RKO (cell line): Measurements from ENCODE around the gene LPIN1.
A peak's percentile ranks its signal among the peaks of the same experiment; 100 is the strongest.
"Not testable (repeated sequence)": the region's sequence is repeated elsewhere in the genome, so short reads cannot be mapped to it uniquely, and the experiment has no call there.

Experiments used
- DNase-seq: peaks from one replicate; pipeline ENCODE4 v3.0.0-alpha.2; 2016; ENCODE audit warnings: low spot score

The LPIN1 gene

GRCh38 chr2:11835403-11835802 is 89.0 kb downstream of the LPIN1 start:
- peak; percentile 20 for DNase-seq

- no peak for DNase-seq
These were observed 90.3 kb downstream of the LPIN1 start for GRCh38 chr2:11836647-11837219.

- DNase-seq, result no peak
These were observed 91.7 kb downstream of the LPIN1 start for GRCh38 chr2:11837875-11838734.

- DNase-seq, result no peak
These were observed 93.5 kb downstream of the LPIN1 start for GRCh38 chr2:11839916-11840315.

DNA sequence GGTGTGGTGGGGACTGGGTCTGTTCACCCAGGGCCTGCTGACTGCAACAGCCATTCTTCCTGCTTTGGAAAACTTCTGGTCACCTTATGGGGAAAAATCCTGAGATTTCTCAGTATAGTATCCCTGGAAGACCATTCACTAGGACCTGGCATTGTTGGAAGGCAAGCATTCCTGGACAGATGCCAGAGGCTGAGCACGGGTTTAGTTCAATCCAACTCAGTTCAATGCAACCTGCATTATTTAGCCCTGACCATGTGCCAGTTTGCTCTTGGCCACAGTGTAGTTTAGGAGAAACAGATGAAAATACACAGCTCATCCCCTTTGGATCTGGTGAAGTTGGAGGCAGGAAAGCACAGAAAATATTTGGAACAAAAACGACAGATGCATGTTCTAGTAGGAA is 95.9 kb downstream of the LPIN1 start:
- DNase-seq, result no peak

DNA sequence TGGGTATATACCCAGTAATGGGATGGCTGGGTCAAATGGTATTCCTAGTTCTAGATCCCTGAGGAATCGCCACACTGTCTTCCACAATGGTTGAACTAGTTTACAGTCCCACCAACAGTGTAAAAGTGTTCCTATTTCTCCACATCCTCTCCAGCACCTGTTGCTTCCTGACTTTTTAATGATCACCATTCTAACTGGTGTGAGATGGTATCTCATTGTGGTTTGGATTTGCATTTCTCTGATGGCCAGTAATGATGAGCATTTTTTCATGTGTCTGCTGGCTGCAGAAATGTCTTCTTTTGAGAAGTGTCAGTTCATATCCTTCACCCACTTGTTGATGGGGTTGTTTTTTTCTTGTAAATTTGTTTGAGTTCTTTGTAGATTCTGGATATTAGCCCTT is 98.4 kb downstream of the LPIN1 start:
- not testable (repeated sequence) for DNase-seq

GRCh38 chr2:11847935-11848334 is 101.5 kb downstream of the LPIN1 start:
- DNase-seq, result not testable (repeated sequence)

GRCh38 chr2:11850082-11850481 is 103.7 kb downstream of the LPIN1 start:
- no peak for DNase-seq

DNA sequence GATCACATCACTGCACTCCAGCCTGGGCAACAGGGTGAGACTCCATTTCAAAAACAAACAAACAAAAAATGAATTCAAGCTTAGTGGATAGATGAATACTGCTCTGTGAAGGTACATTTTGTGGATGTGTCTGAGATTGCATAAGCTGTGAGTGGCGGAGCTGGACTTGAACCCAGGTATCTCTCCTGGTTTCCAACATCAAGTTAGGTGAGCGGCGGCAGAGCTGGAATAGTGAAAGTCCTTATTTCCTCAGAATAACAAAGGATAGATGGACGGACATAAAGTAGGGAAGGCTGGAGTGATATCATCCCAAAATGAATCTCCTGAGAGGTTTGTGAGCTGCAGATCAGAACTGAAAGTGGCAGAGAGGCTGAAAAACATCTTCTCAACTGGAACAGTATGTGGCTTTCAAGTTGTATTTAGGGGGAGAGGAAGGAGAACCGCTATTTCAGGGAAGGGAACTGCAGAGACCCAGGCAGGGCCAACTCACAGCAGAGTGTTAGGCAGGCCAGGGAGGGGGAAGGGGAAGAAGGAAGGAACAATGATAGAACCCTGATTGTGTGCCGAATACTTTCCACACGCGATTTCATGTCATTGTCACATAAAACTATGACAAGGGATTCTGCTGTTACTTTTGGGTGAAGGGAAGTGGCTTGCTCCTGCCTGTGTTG is 106.2 kb downstream of the LPIN1 start:
- no peak for DNase-seq

GRCh38 chr2:11853197-11853588 is 106.8 kb downstream of the LPIN1 start:
- DNase-seq, result no peak

- DNase-seq, result no peak
These were observed 108.8 kb downstream of the LPIN1 start for GRCh38 chr2:11855064-11855760.

- no peak for DNase-seq
These were observed 109.7 kb downstream of the LPIN1 start for GRCh38 chr2:11856095-11856494.

GRCh38 chr2:11858883-11859282 is 112.5 kb downstream of the LPIN1 start:
- no peak for DNase-seq

DNA sequence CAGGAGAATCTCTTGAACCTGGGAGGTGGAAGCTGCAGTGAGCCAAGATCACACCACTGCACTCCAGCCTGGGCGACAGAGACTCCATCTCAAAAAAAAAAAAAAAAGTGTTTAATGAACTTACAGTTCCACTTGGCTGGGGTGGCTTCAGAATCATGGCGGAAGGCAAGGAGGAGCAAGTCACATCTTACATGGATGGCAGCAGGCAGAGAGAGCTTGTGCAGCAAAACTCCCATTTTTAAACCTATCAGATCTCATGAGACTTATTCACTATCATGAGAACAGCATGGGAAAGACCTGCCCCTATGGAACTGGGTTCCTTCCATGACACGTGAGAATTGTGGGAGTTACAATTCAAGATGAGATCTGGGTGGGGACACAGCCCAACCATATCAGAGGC is 113.5 kb downstream of the LPIN1 start:
- not testable (repeated sequence) for DNase-seq

DNA sequence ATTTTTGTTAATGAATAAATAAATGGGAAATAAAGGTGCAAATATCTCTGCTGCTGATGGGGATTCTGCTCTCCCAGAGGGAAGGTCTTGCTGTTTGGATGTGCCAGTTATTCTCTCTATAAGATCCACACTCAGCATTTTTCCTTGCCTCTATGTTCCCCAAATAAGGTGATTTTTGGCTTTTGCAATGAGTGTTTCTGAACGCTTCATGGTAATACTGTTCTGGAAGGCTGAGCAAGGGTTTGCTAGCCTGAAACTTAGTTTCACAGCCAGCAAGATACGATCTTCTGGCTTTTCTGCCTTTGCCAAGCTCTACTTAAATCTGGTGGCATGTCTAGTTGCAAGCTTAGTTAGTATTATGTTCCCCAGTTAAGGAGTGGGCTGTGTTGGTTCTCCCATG is 114.6 kb downstream of the LPIN1 start:
- DNase-seq, result no peak

DNA sequence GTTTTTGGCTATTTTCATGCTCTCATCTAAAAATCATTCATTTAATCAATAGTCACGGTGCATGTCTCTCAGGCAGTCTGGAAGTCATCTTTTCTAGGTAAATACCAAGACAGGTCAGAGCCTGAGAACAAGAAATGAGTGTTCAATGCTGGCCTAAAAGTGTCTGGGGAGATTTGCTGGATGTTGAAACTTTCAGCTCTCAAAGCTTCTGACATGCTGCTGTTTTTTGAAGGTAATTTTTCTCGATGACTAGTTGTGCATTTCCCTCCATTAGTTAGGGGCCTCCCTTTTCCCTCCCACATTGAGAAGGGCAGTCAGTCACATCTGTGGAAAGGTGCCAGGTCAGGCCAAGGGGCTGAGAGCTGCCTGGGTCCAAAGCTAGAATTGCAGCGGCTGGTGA is 115.6 kb downstream of the LPIN1 start:
- no peak for DNase-seq

DNA sequence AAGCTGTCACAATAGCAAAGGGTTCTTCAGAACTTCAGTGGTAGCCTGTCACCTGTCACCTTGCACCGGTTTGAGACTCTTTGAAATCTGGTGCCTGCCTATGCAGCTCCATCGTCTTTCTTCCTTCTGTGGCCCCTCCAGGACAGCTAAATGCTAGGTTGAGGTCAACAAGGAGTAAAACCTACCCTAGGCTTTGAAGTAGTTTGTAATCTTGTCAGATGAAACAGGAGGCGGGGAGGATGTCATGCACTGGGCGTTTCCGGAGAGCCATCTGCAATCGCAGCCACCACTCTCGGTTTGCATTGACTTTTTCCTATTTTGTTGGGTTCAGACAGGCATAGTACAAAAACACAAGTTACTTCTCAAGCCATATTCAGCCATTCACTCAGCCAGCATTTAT is 116.7 kb downstream of the LPIN1 start:
- no peak for DNase-seq

DNA sequence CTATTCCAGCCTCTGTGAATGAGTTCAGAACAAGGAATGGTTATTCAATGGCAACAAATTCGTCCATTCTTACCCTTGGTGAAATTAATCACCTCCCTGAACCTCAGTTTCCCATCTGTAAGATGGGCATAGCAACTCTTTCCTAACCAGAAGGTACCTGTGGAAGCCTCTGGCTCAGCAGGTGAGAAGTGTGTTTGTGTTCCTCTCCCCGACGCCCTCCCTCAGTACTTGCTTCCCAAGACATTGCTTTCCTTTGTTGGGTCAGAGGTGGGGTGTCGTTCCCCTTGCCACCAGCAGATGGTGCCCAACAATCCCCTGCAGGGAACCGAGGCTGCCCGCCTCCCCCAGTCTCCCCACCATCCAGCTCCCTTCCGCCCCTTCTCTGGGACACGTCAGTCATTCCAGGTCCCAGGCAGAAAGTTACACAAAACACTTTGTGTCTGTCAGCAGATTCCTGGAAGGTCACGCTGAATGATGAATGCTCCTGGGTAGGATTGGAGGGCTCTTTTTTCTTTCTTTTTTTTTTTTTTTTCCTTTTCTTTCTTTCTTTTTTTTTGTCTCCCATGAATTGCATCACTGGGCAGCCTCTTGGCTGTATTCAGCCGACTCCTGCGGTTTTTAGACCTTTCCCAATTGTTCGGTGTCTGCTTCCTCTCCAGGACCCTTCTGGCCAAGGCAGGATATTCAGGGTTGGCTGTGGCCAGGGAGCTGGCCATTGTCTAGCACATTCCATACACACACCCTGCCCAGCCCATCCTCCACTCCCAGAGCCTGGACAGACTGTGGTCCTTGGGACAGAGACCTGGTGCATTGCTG is 117.3 kb downstream of the LPIN1 start:
- peak; percentile 79 for DNase-seq

DNA sequence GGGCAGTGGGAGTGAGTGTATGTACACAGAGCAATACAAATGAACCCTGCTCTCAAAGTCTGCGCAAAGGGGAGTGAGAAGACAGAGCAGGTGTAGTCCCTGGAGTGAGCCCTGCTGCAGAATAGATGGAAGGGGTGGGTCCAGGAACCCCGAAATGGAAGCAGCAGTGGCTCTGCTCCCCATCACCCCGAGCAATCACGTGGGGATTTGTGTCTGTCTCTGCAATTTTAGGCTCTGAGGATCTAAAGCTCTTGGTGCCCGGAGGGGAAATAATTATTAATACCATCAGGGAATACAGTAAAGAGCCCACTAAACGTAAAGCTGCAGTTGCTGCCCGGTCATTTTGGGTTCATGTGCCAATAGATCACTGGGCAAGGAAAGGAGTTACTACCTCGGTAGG is 118.3 kb downstream of the LPIN1 start:
- no peak for DNase-seq

DNA sequence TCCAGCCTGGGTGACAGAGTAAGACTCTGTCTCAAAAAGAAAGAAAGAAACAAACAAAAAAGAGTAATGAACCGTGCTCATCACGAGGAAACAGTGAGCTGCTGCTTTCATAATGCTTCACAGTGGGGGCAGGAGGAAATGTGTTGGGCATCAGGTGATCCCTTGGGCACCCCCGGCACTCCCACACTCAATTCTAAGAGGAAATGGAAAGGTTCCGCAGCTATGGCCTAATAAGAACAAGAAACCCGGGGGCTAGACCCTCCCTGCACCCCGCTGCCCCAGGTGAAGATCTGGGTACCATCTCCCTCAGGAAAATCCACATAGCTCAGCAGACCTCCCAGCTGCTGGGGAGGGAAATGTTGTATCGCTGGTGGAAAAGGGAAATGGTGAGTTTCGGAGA is 118.9 kb downstream of the LPIN1 start:
- no peak for DNase-seq

DNA sequence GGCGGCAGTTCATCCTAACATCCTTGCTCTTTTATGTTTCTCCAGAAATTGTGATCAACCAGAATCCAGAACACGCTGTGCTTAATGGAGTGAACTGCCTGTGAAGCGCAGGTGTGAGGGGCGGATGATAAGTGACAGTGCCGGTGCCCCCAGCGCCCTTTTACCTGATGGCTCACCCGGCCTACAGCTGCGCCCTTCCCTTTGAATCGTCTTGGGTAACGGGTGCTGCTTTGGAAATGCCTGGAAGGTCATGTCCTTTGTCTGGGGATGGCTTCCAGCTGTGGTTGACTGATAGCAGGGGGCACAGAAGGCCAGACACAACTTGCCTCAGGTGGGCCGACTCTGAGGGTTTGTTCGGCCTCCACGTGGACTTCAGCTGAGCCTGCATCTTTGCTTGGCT is 119.4 kb downstream of the LPIN1 start:
- DNase-seq, result no peak
